Uterus (tissue), 2 donors: ENCODE results near the gene CDK9.

Experiments used
- CTCF ChIP-seq, 4 experiments: fragments of 200-600 bp in 2 of 4; fragments of 450-650 bp in 2 of 4; sonication (generic) in 2 of 4; IDR thresholded peaks; one replicate each; pipeline ENCODE4 v1.5.1; 2016 to 2019; ENCODE audit warnings: antibody characterized with exemption in 4 of 4, mild to moderate bottlenecking in 2 of 4, moderate library complexity in 1 of 4
- POLR2A ChIP-seq, 2 donors: fragments of 450-650 bp; IDR thresholded peaks; one replicate each; pipeline ENCODE4 v1.6.1; 2016; ENCODE audit warnings: antibody characterized with exemption in 2 of 2, mild to moderate bottlenecking in 1 of 2, moderate library complexity in 1 of 2

GRCh38 chr9:127810378-127811187, 24.7 kb downstream of the CDK9 start:
- TF ChIP-seq CTCF (IDR thresholded peaks at IDR 0.05) (no peak), POLR2A (IDR thresholded peaks at IDR 0.05) (no peak)
